HG03565 (cell line): ENCODE results near the gene DGKB.

ENCODE experiments used
- ATAC-seq: cut with Tn5 transposase; IDR thresholded peaks from one replicate; pipeline ENCODE4 v1.9.1; 2021; ENCODE audit warnings: mild to moderate bottlenecking, moderate library complexity; ENCODE audit not compliant: unreplicated experiment

The DGKB gene

GRCh38 chr7:14761510-14762296, 140.8 kb downstream of the DGKB start:
- no peak for ATAC-seq

- ATAC-seq = no peak
Observed at GRCh38 chr7:14760730-14761478, 141.6 kb downstream of the DGKB start.

DNA sequence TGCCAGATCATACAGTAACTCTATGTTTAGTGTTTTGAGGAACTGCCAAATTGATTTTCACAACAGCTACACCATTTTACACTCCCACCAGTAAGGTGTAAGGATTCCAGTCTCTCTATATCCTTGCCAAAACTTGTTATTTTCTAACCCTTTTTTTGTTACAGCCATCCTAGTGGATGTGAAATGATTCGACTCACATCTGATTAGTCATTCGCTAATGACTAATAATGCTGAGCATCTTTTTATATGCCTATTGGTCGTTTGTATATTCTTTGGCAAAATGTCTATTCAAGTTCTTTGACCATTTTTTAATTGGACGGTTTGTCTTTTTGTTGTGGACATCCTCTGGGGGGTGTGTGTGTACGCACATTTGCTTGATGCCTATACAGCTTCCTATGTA, 142.8 kb downstream of the DGKB start:
- ATAC-seq = no peak

DNA sequence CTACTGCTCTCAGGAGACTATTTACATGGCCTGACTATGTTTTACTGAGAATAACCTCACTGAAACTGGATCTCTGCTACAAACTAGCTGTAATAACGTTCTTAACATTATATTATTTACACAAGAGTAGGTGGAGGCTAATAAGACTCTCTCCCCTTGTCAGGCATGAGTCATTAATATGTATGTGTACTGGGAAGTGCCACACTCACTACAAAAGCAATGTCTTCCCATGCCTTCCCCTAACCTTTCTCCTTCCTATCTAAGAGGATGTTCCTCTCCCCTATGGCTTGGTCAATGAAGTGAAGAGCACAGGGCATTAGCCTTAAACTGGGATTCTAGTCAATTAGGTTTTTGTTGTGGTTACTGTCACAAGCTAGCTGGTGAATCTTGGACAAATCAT, 147.9 kb downstream of the DGKB start:
- ATAC-seq = no peak

DNA sequence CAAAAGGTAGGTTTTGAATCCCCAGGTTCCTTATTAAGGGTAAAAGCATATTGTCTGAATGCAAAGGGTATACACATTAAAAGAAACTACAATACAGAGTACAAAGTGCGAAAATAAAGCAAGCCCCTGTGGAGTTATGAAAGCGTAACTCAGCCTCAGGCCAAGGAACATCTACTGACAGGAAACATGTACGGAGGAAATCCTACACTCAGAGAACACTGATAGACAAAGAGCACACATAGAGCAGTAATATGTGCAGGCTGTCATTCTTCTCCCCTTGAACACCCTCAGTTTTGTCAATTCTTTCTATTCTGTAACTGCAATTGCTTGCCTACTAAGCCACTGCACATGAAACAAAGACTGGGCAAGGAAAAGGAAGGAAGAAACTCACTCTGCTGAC, 150.2 kb downstream of the DGKB start:
- ATAC-seq = no peak

DNA sequence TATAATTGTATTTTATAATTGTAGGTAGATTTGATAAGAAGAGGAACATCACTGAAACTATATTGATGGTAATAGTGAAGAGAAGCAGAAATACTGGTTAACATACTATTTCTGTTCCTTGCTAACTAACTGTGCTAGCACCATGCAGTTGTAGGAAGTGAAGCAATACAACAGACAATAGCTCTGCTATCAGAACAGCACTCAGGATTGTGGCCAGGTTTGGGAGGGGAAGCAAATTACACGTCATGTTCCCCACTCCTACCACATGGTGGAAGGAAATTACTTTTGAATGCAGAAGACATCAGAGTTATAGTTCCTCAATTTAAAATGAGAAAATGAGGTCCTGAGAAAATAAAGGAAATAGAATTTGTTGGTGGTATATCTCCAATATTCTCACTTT, 151.1 kb downstream of the DGKB start:
- no peak for ATAC-seq

GRCh38 chr7:14748461-14748860, 154.1 kb downstream of the DGKB start:
- ATAC-seq = no peak

GRCh38 chr7:14747701-14748100, 154.8 kb downstream of the DGKB start:
- no peak for ATAC-seq

GRCh38 chr7:14745076-14745475, 157.5 kb downstream of the DGKB start:
- ATAC-seq = no peak

DNA sequence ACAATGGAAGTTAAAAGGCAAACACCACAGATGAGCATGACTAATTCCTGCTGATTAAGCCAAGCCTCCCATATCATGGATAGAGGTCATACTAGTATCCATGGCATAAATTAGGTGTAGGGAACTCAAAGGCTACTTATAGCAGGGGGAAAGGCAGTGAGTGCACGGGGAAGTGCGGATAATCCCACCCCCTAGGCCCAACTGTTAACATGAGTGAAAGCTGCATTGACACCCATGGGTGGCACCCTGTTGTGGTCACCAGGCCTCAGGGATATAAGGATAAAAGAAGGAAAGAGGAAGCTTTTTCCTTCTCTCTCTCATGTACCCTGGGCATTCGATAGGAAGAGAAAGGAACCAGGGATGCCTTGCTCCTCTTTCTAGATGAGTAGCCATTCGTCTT, 161.9 kb downstream of the DGKB start:
- ATAC-seq = no peak

- ATAC-seq = no peak
Observed at GRCh38 chr7:14739841-14740185, 162.7 kb downstream of the DGKB start.

- ATAC-seq = no peak
Observed at GRCh38 chr7:14739168-14739840, 163.2 kb downstream of the DGKB start.

GRCh38 chr7:14738086-14738485, 164.5 kb downstream of the DGKB start:
- no peak for ATAC-seq

- ATAC-seq = no peak
Observed at GRCh38 chr7:14734839-14735321, 167.7 kb downstream of the DGKB start.

DNA sequence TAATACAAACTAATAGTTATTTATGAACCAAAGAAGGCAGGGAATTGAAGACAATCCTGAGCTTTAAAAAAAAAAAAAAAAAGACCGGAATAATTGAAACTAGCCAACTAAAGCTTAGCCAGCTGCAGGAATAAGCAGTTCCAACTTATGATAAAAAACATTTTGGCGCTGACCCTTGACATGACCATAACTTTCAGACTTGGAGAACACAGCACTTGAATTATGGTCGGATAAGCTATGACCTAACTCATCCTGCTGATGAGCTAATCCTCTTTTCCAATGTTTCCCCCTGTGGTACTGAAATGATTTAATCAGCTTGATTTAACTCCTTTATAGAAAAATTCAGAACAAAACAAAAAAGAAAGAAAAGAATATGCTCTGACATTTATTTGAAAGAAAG, 181.8 kb downstream of the DGKB start:
- ATAC-seq = no peak

DNA sequence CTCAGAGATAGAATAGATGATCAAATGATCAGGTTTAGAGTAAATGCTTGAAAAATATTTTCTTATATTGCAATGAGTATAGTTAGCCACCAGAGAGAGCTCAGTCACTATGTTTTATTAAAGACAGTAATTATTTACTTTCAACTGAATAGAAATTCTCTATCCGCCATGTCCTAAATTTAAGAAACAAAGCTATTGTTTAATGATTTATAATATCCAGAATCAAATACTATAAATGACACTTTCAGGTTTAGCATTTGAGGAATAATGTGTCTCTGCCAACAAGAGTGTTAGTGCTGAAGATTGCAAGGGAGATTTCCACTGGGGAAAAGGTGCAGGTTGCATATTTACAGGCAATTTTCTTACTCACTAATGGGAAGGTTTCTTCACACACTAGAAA, 184.7 kb downstream of the DGKB start:
- ATAC-seq = no peak

GRCh38 chr7:14717169-14717568, 185.4 kb downstream of the DGKB start:
- ATAC-seq = no peak

DNA sequence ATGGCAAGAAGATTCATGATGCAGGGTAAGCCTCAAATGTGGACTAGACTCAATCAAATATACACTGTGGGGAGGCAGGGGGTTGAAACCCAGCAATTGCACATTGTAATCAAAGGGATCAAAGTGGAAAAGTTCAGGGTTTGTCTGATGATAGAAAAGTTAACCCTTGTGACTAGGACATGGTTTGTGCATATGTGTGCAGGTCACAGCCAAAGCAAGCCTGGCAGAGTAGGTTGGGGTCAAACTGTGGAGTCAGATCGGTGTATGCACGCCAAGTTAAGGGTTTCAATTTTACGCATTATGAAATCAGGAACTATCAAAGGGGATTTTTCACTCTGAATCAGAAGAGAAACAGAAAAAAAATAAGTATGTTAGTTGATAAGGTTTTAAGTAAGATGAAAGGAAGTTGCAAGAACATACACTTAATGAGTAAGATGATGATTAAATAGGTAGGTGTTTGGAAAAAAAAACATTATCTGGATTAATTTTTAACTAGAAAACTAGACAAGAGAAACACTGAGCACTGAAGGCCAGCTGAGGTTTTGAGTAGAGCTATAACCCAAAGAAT, 188.3 kb downstream of the DGKB start:
- peak; percentile 98 for ATAC-seq

GRCh38 chr7:14698239-14698638, 204.3 kb downstream of the DGKB start:
- ATAC-seq = no peak

DNA sequence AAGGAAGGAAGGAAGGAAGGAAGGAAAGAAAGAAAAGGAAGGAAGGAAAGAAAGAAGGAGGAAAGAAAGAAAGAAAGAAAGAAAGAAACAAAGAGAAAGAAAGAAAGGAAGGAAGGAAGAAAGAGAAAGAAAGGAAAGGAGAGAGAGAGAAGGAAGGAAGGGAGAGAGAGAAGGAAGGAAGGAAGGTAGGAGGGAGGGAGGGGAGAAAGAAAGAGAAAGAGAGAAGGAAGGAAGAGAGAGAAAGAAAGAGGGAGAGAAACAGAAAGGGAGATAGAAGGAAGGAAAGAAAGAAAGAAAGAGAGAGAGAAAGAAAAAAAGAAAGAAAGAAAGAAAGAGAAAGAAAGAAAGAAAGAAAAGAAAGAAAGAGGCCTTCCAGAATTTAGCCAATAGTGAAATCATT, 204.9 kb downstream of the DGKB start:
- ATAC-seq = no peak

GRCh38 chr7:14691597-14692203, 210.9 kb downstream of the DGKB start:
- ATAC-seq = peak; percentile 59
